ENCODE measurements around the gene TMEM80.
"Not testable (repeated sequence)": the region's sequence is repeated elsewhere in the genome, so short reads cannot be mapped to it uniquely, and the experiment has no call there.

The TMEM80 gene

GRCh38 chr11:720642-721246 is 25.1 kb downstream of the TMEM80 start:
- no peak for DNase-seq (ENCODE audit: low read depth, low spot score)

- no peak for DNase-seq (ENCODE audit: low read depth, low spot score)
These were observed 25.7 kb downstream of the TMEM80 start for GRCh38 chr11:721247-721740.

GRCh38 chr11:721741-722345 is 26.2 kb downstream of the TMEM80 start:
- no peak for DNase-seq (ENCODE audit: low read depth, low spot score)

- no peak for DNase-seq (ENCODE audit: low read depth, low spot score)
These were observed 26.8 kb downstream of the TMEM80 start for GRCh38 chr11:722346-722811.

- DNase-seq (ENCODE audit: low read depth, low spot score): no peak
These were observed 27.7 kb downstream of the TMEM80 start for GRCh38 chr11:723120-723883.

GRCh38 chr11:724049-724777 is 28.6 kb downstream of the TMEM80 start:
- no peak for DNase-seq (ENCODE audit: low read depth, low spot score)

GRCh38 chr11:724778-725386 is 29.3 kb downstream of the TMEM80 start:
- DNase-seq (ENCODE audit: low read depth, low spot score): no peak

GRCh38 chr11:725624-726202 is 30.1 kb downstream of the TMEM80 start:
- DNase-seq (ENCODE audit: low read depth, low spot score): no peak

- DNase-seq (ENCODE audit: low read depth, low spot score): no peak
These were observed 30.9 kb downstream of the TMEM80 start for GRCh38 chr11:726278-727220.

GRCh38 chr11:727281-727701 is 31.7 kb downstream of the TMEM80 start:
- DNase-seq (ENCODE audit: low read depth, low spot score): no peak

GRCh38 chr11:727859-728748 is 32.5 kb downstream of the TMEM80 start:
- DNase-seq (ENCODE audit: low read depth, low spot score): no peak

- no peak for DNase-seq (ENCODE audit: low read depth, low spot score)
These were observed 33.4 kb downstream of the TMEM80 start for GRCh38 chr11:728901-729491.

GRCh38 chr11:729492-730074 is 34.0 kb downstream of the TMEM80 start:
- no peak for DNase-seq (ENCODE audit: low read depth, low spot score)

- no peak for DNase-seq (ENCODE audit: low read depth, low spot score)
These were observed 37.5 kb downstream of the TMEM80 start for GRCh38 chr11:733072-733471.

- not testable (repeated sequence) for DNase-seq (ENCODE audit: low read depth, low spot score)
These were observed 38.9 kb downstream of the TMEM80 start for GRCh38 chr11:734541-734940.

- no peak for DNase-seq (ENCODE audit: low read depth, low spot score)
These were observed 41.8 kb downstream of the TMEM80 start for GRCh38 chr11:737366-737765.

GRCh38 chr11:737899-738298 is 42.3 kb downstream of the TMEM80 start:
- not testable (repeated sequence) for DNase-seq (ENCODE audit: low read depth, low spot score)

- no peak for DNase-seq (ENCODE audit: low read depth, low spot score)
These were observed 46.5 kb downstream of the TMEM80 start for GRCh38 chr11:742156-742546.

Data from iPS DF 19.7 (cell line).